Measurements from ENCODE around the gene NPAT. TPM values are rescaled to one million over a fixed set of nuclear protein-coding genes. Genes with fewer than 3 reads are reported as not detected.
"Not testable (repeated sequence)": the region's sequence is repeated elsewhere in the genome, so short reads cannot be mapped to it uniquely, and the experiment has no call there.

Gene NPAT
- total RNA-seq, 1 donor from 2014 or later: 15.7 TPM

DNA sequence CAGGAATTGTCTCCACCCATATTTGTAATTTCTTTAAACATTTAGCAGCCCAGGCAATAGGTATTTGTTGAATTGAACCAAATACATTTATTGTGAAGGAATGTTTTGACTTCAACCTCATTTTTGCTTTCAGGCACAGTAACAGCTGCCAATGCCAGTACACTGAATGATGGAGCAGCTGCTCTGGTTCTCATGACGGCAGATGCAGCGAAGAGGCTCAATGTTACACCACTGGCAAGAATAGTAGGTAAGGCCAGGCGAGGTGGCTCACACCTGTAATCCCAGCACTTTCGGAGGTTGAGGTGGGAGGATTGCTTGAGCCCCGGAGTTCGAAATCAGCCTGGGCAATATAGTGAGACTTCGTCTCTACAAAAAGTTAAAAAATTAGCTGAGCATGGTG lies 80.1 kb downstream of the NPAT start:
- H3K36me3 Mint-ChIP-seq (ENCODE audit: low read depth, unreplicated experiment): peaks cover 2% of the 10 kb centered on the region

DNA sequence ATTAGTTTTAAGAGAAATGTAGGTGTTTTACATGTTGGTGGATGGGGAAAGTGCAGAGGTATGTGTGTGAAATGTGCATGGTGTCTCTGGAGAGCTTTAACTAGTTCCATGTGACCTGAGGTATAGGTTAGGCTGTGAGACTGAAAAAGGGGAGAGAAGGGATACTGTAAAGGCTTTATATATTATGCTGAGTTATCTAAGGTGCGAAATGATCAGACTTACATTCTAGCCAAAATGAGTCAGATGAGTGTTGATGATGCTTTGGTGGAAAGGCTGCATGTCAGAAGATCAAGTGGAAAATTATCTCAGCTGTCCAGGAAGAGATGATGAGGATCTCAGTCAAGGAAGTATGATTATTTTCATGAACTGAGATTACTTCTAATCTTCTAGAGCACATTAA lies 85.2 kb downstream of the NPAT start:
- no peaks in the 10 kb centered on the region for H3K4me1 Mint-ChIP-seq (ENCODE audit: unreplicated experiment)
- peaks cover 2% of the 10 kb centered on the region for H3K27me3 Mint-ChIP-seq (ENCODE audit: unreplicated experiment)
- H3K36me3 Mint-ChIP-seq (ENCODE audit: low read depth, unreplicated experiment): peaks cover 3% of the 10 kb centered on the region
- no peak overlapping the region for H3K4me3 Mint-ChIP-seq (ENCODE audit: unreplicated experiment)
- DNase-seq (ENCODE audit: low spot score): no peak
- H3K27ac Mint-ChIP-seq (ENCODE audit: unreplicated experiment): no peak overlapping the region
- TF ChIP-seq, protein P1, sequence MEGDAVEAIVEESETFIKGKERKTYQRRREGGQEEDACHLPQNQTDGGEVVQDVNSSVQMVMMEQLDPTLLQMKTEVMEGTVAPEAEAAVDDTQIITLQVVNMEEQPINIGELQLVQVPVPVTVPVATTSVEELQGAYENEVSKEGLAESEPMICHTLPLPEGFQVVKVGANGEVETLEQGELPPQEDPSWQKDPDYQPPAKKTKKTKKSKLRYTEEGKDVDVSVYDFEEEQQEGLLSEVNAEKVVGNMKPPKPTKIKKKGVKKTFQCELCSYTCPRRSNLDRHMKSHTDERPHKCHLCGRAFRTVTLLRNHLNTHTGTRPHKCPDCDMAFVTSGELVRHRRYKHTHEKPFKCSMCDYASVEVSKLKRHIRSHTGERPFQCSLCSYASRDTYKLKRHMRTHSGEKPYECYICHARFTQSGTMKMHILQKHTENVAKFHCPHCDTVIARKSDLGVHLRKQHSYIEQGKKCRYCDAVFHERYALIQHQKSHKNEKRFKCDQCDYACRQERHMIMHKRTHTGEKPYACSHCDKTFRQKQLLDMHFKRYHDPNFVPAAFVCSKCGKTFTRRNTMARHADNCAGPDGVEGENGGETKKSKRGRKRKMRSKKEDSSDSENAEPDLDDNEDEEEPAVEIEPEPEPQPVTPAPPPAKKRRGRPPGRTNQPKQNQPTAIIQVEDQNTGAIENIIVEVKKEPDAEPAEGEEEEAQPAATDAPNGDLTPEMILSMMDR (IDR thresholded peaks at IDR 0.05; ENCODE audit: unreplicated experiment): no peak
- H3K9me3 Mint-ChIP-seq (ENCODE audit: unreplicated experiment): no peaks in the 10 kb centered on the region

More for the DNA sequence above, 80.1 kb downstream of the NPAT start:
- no peak overlapping the region for H3K27ac Mint-ChIP-seq (ENCODE audit: unreplicated experiment)
- no peaks in the 10 kb centered on the region for H3K9me3 Mint-ChIP-seq (ENCODE audit: unreplicated experiment)
- peaks cover 2% of the 10 kb centered on the region for H3K27me3 Mint-ChIP-seq (ENCODE audit: unreplicated experiment)
- TF ChIP-seq, protein P1 (IDR thresholded peaks at IDR 0.05; ENCODE audit: unreplicated experiment): no peak
- H3K4me3 Mint-ChIP-seq (ENCODE audit: unreplicated experiment): no peak overlapping the region
- H3K4me1 Mint-ChIP-seq (ENCODE audit: unreplicated experiment): no peaks in the 10 kb centered on the region
- no peak for DNase-seq (ENCODE audit: low spot score)

GRCh38 chr11:108135845-108136544 lies 86.4 kb downstream of the NPAT start:
- peaks cover 5% of the 10 kb centered on the region for H3K36me3 Mint-ChIP-seq (ENCODE audit: low read depth, unreplicated experiment)
- H3K27me3 Mint-ChIP-seq (ENCODE audit: unreplicated experiment): peaks cover 2% of the 10 kb centered on the region
- no peaks in the 10 kb centered on the region for H3K9me3 Mint-ChIP-seq (ENCODE audit: unreplicated experiment)
- H3K27ac Mint-ChIP-seq (ENCODE audit: unreplicated experiment): no peak overlapping the region
- no peak overlapping the region for H3K4me3 Mint-ChIP-seq (ENCODE audit: unreplicated experiment)
- TF ChIP-seq, protein P1 (IDR thresholded peaks at IDR 0.05; ENCODE audit: unreplicated experiment): peak; percentile 20
- no peak for DNase-seq (ENCODE audit: low spot score)
- no peaks in the 10 kb centered on the region for H3K4me1 Mint-ChIP-seq (ENCODE audit: unreplicated experiment)

DNA sequence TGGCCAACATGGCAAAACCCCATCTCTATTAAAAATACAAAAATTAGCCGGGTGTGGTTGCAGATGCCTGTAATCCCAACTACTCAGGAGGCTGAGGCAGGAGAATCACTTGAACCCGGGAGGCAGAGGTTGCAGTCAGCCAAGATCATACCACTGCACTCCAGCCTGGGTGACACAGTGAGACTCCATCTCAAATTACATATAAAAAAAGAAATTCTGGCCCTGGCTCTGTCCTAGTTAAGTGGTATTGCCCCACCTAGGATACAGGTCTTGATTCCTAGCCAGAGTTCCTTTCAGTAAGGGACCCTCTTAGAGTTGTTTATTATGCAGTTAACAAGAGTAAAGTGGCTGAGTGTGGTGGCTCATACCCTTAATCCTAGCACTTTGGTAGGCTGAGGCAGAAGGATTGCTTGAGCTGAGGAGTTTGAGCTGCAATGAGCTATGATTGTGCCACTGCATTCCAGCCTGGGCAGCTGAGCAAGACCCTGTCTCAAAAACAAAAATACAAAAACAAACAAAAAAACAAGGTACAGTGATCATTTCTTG lies 89.4 kb downstream of the NPAT start:
- H3K27ac Mint-ChIP-seq (ENCODE audit: unreplicated experiment); H3K36me3 Mint-ChIP-seq (ENCODE audit: low read depth, unreplicated experiment); H3K4me3 Mint-ChIP-seq (ENCODE audit: unreplicated experiment); H3K27me3 Mint-ChIP-seq (ENCODE audit: unreplicated experiment); H3K9me3 Mint-ChIP-seq (ENCODE audit: unreplicated experiment); DNase-seq (ENCODE audit: low spot score); H3K4me1 Mint-ChIP-seq (ENCODE audit: unreplicated experiment): not testable (repeated sequence)

GRCh38 chr11:108131993-108132392 lies 90.4 kb downstream of the NPAT start:
- H3K4me3 Mint-ChIP-seq (ENCODE audit: unreplicated experiment): no peak overlapping the region
- peak overlapping the region; percentile 36 for H3K27ac Mint-ChIP-seq (ENCODE audit: unreplicated experiment)
- no peak for DNase-seq (ENCODE audit: low spot score)
- H3K27me3 Mint-ChIP-seq (ENCODE audit: unreplicated experiment): no peaks in the 10 kb centered on the region
- TF ChIP-seq, protein P1 (IDR thresholded peaks at IDR 0.05; ENCODE audit: unreplicated experiment): no peak
- H3K9me3 Mint-ChIP-seq (ENCODE audit: unreplicated experiment): no peaks in the 10 kb centered on the region
- H3K36me3 Mint-ChIP-seq (ENCODE audit: low read depth, unreplicated experiment): peaks cover 3% of the 10 kb centered on the region
- no peaks in the 10 kb centered on the region for H3K4me1 Mint-ChIP-seq (ENCODE audit: unreplicated experiment)

All from endothelial cell (in vitro differentiated cells).